SJSA1 (cell line): ENCODE results near the gene PDE9A. TPM values are rescaled to one million over a fixed set of nuclear protein-coding genes. Genes with fewer than 3 reads are reported as not detected.
"Not testable (repeated sequence)": the region's sequence is repeated elsewhere in the genome, so short reads cannot be mapped to it uniquely, and the experiment has no call there.

Source experiments
- DNase-seq, 2 experiments: peaks; one replicate each; pipeline ENCODE4 v3.0.0-alpha.2; 2015 to 2020; ENCODE audit warnings: low spot score in 2 of 2, low read depth in 1 of 2
- H3K27ac ChIP-seq: fragments of 250-450 bp; sonication (Bioruptor Pico); 2 replicates; pipeline ENCODE4 v1.5.1; 2020; ENCODE audit warnings: mild to moderate bottlenecking, moderate library complexity
- H3K27me3 ChIP-seq: fragments of 250-450 bp; sonication (Bioruptor Pico); replicated peaks from 2 replicates; pipeline ENCODE4 v1.5.1; 2020; ENCODE audit warnings: mild to moderate bottlenecking, moderate library complexity
- H3K36me3 ChIP-seq: fragments of 250-450 bp; sonication (Bioruptor Pico); 2 replicates; pipeline ENCODE4 v1.5.1; 2020; ENCODE audit warnings: mild to moderate bottlenecking
- H3K4me1 ChIP-seq: fragments of 250-450 bp; sonication (Bioruptor Pico); replicated peaks from 2 replicates; pipeline ENCODE4 v1.6.1; 2021; ENCODE audit warnings: mild to moderate bottlenecking
- H3K4me3 ChIP-seq: fragments of 250-450 bp; sonication (Bioruptor Pico); 2 replicates; pipeline ENCODE4 v1.5.1; 2020; ENCODE audit warnings: mild to moderate bottlenecking
- H3K9me3 ChIP-seq: fragments of 250-450 bp; sonication (Bioruptor Pico); replicated peaks from 2 replicates; pipeline ENCODE4 v1.5.1; 2020; ENCODE audit warnings: mild to moderate bottlenecking
- total RNA-seq: library from RNA; depleted of rRNA; stranded (reverse); fragments of >200 nt; shearing (Covaris generic); gene quantifications from 2 replicates; pipeline ENCODE4 v1.2.3, GENCODE V29; 2014

Gene PDE9A
- total RNA-seq, 1 experiment from 2014 or later: 10.3 TPM

- peaks cover 53% of the 10 kb centered on the region for H3K27me3 ChIP-seq
- DNase-seq: no peak
- H3K9me3 ChIP-seq: 0 out of 2 replicates have a peak, but pooled peaks cover 2% of the 10 kb centered on the region
- no peaks in the 10 kb centered on the region for H3K4me1 ChIP-seq
- no peaks in the 10 kb centered on the region for H3K36me3 ChIP-seq
- no peak overlapping the region for H3K27ac ChIP-seq
- no peak overlapping the region for H3K4me3 ChIP-seq
Measured at GRCh38 chr21:42790520-42791065, 137.2 kb downstream of the PDE9A start.

DNA sequence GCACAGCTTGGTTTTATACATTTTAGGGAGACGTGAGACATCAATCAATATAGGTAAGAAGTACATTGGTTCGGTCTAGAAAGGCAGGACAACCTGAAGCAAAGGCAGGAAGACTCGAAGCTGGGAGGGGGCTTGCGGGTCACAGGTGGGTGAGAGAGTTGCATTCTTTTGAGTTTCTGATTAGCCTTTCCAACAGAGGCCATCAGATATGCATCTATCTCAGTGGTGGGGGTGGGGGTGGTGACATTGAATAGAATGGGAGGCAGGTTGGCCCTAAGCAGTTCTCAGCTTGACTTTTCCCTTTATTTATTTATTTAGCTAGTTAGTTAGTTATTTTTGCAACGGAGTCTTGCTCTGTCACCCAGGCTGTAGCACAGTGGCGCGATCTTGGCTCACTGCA lies 140.4 kb downstream of the PDE9A start:
- Histone ChIP-seq H3K27ac (no peak overlapping the region), H3K4me1 (no peaks in the 10 kb centered on the region), H3K36me3 (no peaks in the 10 kb centered on the region), H3K9me3 (no peaks in the 10 kb centered on the region), H3K27me3 (peaks cover 44% of the 10 kb centered on the region), H3K4me3 (no peak overlapping the region)
- DNase-seq: no peak

GRCh38 chr21:42794551-42794950 lies 141.1 kb downstream of the PDE9A start:
- Histone ChIP-seq H3K4me1 (no peaks in the 10 kb centered on the region), H3K27ac (no peak overlapping the region), H3K27me3 (peaks cover 47% of the 10 kb centered on the region), H3K4me3 (no peak overlapping the region), H3K36me3 (no peaks in the 10 kb centered on the region), H3K9me3 (no peaks in the 10 kb centered on the region)
- no peak for DNase-seq

- Histone ChIP-seq H3K36me3 (no peaks in the 10 kb centered on the region), H3K4me1 (no peaks in the 10 kb centered on the region), H3K27ac (no peak overlapping the region), H3K9me3 (no peaks in the 10 kb centered on the region), H3K27me3 (peaks cover 35% of the 10 kb centered on the region), H3K4me3 (no peak overlapping the region)
- DNase-seq: no peak
Measured at GRCh38 chr21:42796327-42797062, 143.1 kb downstream of the PDE9A start.

DNA sequence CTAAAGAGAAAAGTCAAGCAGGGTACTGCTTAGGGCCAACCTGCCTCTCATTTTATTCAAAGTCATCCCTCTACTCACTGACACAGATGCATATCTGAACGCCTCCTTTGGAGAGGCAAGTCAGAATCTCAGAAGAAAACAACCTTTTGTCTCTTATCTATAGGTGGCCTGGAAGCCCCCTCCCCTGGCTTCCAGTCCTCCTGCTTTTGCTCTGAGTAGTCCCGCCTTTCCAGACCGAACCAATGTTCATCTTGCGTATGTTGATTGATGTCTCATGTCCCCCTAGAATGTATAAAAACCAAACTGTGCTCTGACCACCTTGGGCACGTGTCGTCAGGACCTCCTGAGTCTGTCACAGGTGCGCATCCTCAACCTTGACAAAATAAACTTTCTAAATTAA lies 144.1 kb downstream of the PDE9A start:
- Histone ChIP-seq H3K4me3 (no peak overlapping the region), H3K36me3 (no peaks in the 10 kb centered on the region), H3K27ac (no peak overlapping the region), H3K27me3 (peaks cover 30% of the 10 kb centered on the region), H3K4me1 (no peaks in the 10 kb centered on the region), H3K9me3 (no peaks in the 10 kb centered on the region)
- DNase-seq: no peak

- H3K27ac ChIP-seq: no peak overlapping the region
- H3K36me3 ChIP-seq: no peaks in the 10 kb centered on the region
- no peaks in the 10 kb centered on the region for H3K4me1 ChIP-seq
- no peaks in the 10 kb centered on the region for H3K9me3 ChIP-seq
- H3K4me3 ChIP-seq: no peak overlapping the region
- DNase-seq: no peak
- H3K27me3 ChIP-seq: peaks cover 30% of the 10 kb centered on the region
Measured at GRCh38 chr21:42798106-42798505, 144.7 kb downstream of the PDE9A start.

GRCh38 chr21:42799516-42799915 lies 146.1 kb downstream of the PDE9A start:
- H3K4me1 ChIP-seq: no peaks in the 10 kb centered on the region
- no peaks in the 10 kb centered on the region for H3K36me3 ChIP-seq
- no peak overlapping the region for H3K27ac ChIP-seq
- H3K9me3 ChIP-seq: no peaks in the 10 kb centered on the region
- no peak overlapping the region for H3K4me3 ChIP-seq
- H3K27me3 ChIP-seq: peaks cover 16% of the 10 kb centered on the region
- no peak for DNase-seq

DNA sequence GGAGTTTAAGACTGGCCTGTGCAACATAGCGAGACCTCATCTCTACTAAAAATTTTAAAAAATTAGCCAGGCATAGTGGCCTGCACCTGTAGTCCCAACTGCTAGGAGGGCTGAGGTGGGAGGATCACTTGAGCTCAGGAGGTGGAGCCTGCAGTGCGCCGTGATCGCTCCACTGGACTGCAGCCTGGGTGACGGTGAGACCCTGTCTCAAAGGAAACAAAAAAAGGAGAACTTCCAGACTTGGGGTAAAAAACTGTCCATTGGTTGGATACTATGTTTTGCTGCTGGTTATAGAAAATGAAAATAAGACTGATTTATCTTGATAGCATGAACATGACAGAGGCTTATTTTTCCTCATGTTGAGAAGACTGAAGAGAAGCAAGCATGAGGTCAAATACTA lies 146.5 kb downstream of the PDE9A start:
- Histone ChIP-seq H3K27me3 (peaks cover 13% of the 10 kb centered on the region), H3K36me3 (no peaks in the 10 kb centered on the region), H3K4me3 (no peak overlapping the region), H3K4me1 (no peaks in the 10 kb centered on the region), H3K9me3 (no peaks in the 10 kb centered on the region), H3K27ac (no peak overlapping the region)
- no peak for DNase-seq

- H3K36me3 ChIP-seq, H3K9me3 ChIP-seq, H3K4me1 ChIP-seq, H3K27ac ChIP-seq, H3K4me3 ChIP-seq: not testable (repeated sequence)
- DNase-seq: peak in 1 of 2 experiments; percentile 5
- peaks cover 14% of the 10 kb centered on the region for H3K27me3 ChIP-seq
Measured at GRCh38 chr21:42801616-42802015, 148.2 kb downstream of the PDE9A start.

GRCh38 chr21:42806509-42807140 lies 153.2 kb downstream of the PDE9A start:
- H3K27me3 ChIP-seq: peaks cover 16% of the 10 kb centered on the region
- H3K36me3 ChIP-seq: no peaks in the 10 kb centered on the region
- H3K27ac ChIP-seq: no peak overlapping the region
- DNase-seq: no peak
- H3K4me3 ChIP-seq: no peak overlapping the region
- H3K9me3 ChIP-seq: no peaks in the 10 kb centered on the region
- H3K4me1 ChIP-seq: no peaks in the 10 kb centered on the region

GRCh38 chr21:42807293-42807895 lies 154.0 kb downstream of the PDE9A start:
- peaks cover 17% of the 10 kb centered on the region for H3K27me3 ChIP-seq
- not testable (repeated sequence) for H3K36me3 ChIP-seq, DNase-seq, H3K4me1 ChIP-seq, H3K9me3 ChIP-seq, H3K4me3 ChIP-seq, H3K27ac ChIP-seq

DNA sequence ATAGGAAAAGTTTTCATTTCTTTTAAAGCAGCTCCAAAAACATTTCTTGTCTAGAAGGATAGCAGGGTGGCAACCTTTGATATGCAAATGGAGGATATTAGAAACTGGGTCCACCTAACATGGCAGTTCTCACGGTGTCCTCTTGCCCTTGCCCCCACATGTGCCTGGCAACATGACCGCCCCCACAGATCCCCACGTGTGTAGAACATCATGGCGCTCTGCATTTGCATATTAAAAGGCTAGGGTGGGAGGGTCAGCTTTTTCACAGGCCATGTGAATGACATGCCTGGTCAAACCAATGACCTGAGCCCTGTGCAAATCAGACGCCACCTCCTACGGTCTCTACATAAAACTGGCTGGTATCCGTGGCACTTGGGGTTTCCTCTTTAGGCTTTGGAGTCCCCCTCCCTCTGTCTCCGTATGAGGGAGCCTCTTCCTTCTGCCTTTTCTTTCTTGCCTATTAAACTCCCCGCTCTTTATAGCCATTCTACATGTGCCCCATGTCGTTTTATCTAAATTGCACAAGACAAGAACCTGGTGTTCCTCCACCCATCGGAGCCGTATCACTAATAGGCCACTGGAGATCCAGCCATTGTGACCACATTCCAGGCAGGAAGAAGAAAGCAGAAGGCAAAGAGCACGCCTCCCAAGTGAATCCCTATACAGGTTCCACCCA lies 154.7 kb downstream of the PDE9A start:
- Histone ChIP-seq H3K4me1 (no peaks in the 10 kb centered on the region), H3K36me3 (no peaks in the 10 kb centered on the region), H3K9me3 (no peaks in the 10 kb centered on the region), H3K4me3 (no peak overlapping the region), H3K27me3 (peaks cover 20% of the 10 kb centered on the region), H3K27ac (no peak overlapping the region)
- no peak for DNase-seq

- Histone ChIP-seq H3K4me3 (no peak overlapping the region), H3K36me3 (no peaks in the 10 kb centered on the region), H3K9me3 (no peaks in the 10 kb centered on the region), H3K27ac (no peak overlapping the region), H3K27me3 (peaks cover 20% of the 10 kb centered on the region), H3K4me1 (no peaks in the 10 kb centered on the region)
- no peak for DNase-seq
Measured at GRCh38 chr21:42809171-42809570, 155.8 kb downstream of the PDE9A start.
